Activated naive CD4-positive, alpha-beta T cell (primary cell): ENCODE data around the gene MUC7.
"Not testable (repeated sequence)": the region's sequence is repeated elsewhere in the genome, so short reads cannot be mapped to it uniquely, and the experiment has no call there.

Experiments used
- DNase-seq, 4 experiments: peaks; one replicate each; lab custom pipeline; 2025; lab: John Stamatoyannopoulos, UW

Gene MUC7

GRCh38 chr4:70471897-70472296 lies at the start of gene MUC7:
MUC7 (plus strand) TSS chr4:70472197; CDS start chr4:70474022, 1,825 bp downstream.
- DNase-seq, result no peak

GRCh38 chr4:70425306-70425705 lies 46.7 kb upstream of the MUC7 start:
- no peak for DNase-seq

DNA sequence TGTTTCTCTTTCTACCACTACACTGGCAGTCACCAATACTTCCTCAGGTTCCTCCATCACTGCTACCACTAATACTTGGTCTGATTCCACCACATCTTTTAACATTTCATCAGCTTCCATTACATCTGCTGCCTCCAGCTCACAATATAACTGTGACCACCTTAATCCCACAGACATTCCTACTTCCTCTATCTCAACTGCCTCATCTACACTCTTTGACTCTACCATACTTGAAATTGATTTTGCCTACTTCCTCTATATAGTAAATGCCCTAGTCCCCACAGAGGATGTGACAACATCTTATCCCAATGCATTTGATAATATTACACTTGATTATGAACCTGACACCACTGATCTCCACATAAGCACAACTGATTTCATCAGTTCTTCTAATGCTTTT lies 45.2 kb upstream of the MUC7 start:
- no peak for DNase-seq

- no peak for DNase-seq
These were observed 34.8 kb upstream of the MUC7 start for GRCh38 chr4:70437197-70437596.

GRCh38 chr4:70442474-70442873 lies 29.5 kb upstream of the MUC7 start:
- DNase-seq, result no peak

DNA sequence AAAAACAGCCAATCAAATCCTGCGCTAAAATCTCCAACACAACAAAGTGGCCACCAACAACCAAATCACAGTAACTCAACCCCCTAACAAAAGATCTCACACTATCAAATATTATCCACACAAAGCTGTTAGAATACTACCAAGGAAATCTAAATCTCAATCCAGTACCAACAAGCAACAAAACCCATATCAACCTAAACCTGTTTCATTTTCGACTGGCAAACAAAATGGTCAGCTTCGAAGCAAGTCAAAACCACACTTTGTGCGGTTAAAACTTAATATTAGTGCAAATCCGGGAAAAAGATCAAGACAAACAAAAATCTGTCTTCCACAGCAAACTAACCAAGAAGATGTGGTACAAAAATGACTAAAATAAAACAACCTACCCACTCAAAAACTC lies 28.7 kb upstream of the MUC7 start:
- no peak for DNase-seq

- DNase-seq, result no peak
These were observed 22.8 kb upstream of the MUC7 start for GRCh38 chr4:70449220-70449619.

DNA sequence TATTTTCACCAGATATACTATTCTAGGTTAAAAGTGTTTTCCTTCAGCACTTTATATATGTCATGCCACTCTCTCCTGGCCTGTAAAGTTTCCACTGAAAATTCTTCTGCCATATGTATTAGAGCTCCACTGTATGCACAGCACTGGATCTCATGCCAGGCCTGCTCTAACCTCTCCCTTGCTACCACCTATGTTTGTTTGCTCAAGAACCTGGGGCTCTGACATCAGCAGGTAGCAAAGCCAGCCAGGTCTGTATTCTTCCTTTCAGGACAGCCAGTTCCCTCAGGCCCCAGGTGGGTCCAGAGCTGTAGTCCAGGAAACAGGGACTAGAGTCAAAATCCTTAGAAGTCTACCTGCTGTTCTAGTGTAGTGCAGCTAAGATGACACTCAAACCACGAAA lies 19.1 kb upstream of the MUC7 start:
- DNase-seq, result no peak

- DNase-seq, result no peak
These were observed 8.7 kb upstream of the MUC7 start for GRCh38 chr4:70463335-70463734.

GRCh38 chr4:70473679-70474078 lies 1.7 kb downstream of the MUC7 start:
- no peak for DNase-seq

DNA sequence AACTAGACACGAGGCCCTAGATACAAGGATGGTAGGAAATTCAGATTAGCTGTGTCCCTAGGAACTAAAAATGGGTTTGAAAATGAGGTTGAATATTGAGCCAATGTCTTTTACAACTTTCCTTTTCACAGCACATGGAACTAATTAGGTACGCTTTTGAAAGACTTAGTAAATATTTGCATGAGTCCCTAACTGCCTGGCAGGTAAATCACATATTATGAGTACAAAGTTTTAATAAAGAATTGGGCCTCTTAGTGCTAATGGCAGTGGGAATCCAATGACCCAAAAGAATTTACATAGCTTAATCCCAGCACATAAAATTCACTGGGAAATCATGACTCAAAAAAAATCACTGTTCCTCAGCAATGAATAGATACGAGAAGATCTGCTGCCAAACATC lies 16.8 kb downstream of the MUC7 start:
- no peak for DNase-seq

- no peak for DNase-seq
These were observed 24.2 kb downstream of the MUC7 start for GRCh38 chr4:70496231-70496630.

DNA sequence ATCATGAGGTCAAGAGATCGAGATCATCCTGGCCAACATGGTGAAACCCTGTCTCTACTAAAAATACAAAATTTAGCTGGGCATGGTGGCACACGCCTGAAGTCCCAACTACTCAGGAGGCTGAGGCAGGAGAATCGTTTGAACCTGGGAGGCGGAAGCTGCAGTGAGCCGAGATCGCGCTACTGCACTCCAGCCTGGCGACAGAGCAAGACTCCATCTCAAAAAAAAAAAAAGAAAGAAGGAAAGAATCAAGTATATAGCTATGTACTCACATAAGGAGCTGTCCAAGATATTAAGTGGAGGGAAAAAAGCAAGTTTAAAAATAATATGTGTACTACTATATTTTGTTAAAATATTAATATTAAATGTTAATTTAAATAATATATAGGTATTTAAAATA lies 29.8 kb downstream of the MUC7 start:
- not testable (repeated sequence) for DNase-seq

GRCh38 chr4:70504733-70505132 lies 32.7 kb downstream of the MUC7 start:
- DNase-seq, result no peak

DNA sequence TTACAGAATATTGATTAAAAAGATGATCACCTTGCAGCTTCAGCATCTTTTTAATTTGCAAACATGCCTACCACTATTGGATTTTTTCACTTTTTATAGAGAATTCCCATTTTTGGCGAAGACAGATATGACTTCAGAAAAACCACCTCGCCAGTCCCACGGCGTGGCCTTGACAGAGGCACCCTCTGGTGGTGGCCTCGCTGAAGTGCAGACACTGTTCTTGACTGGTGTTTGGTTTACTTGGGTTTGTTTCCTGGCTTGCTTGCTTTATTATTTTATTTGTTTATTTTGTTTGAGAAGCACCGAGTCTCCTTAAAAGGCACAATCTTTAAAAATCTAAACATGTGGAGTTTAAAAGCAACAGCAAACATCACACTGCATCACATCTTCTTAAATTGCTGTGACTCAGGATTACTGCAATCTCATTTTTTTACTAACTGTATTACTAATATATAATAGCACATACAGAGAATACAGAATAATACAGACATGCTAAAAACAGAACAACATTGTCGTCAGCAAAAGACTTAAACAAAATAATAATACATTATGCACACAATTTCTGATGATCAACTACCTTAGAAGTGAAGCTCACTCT lies 33.3 kb downstream of the MUC7 start:
- peak; percentile 14 to 40 (median 26) for DNase-seq

DNA sequence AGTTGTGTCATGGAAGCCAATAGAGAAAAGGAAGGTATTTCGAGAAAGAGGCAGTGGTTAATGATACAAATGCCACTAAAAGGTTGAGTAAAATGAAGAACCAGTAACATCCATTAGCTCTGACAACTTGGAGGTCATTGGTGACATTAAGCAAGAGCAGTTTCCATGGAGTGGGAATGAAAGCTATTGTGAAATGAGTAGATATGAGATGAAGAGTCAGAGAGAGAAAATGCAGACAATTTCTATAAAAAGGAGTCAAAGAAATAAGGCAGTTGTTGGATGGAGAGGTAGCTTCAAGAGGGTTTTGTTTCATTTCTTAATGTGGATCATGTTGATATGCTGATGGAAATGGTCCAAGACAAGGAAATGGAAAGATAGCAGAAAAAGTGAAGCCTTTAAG lies 36.8 kb downstream of the MUC7 start:
- DNase-seq, result no peak

GRCh38 chr4:70511365-70511764 lies 39.4 kb downstream of the MUC7 start:
- no peak for DNase-seq

DNA sequence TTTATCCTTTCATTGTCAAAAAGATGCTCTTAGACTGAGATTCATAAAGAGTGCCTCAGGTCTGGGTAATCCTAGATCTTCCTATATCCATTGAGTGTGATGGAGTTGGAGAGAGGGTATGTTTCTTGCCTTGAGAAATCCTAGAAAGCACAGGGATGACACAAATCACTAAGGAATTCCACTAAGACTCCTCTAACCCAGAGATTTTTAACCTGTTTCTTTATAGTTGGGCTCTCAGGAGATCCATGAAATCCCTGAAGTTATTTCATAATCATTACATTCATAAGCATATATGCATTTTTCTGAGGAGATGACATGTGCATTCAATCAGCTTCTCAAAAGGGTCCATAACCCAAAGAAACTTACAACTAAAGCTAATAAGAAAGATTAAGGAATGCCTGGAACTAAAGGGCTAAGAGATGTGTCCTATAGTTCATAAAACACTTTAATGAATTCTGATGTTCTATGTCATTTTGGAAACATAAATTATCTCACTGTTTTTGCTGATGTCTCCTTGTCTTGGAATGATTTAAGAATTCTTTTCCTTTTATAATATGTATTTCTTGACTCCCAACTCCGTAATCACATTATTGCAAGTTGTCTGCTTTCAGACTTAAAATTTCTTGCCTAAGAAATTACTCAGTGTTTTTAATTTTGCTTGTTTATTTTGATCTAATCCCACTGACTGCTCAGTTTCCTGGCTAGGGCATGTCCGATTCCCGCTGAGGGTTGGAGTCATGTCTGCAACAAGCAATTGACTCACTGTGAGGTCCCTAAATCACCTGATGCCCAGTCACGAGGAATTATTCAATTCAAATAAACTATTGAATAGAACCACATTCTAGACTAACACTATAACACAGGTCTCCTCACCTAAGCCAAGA lies 43.6 kb downstream of the MUC7 start:
- DNase-seq, result no peak

GRCh38 chr4:70518269-70518668 lies 46.3 kb downstream of the MUC7 start, which contains the start of gene AMTN:
AMTN (plus strand) TSS chr4:70518569; CDS start chr4:70518778, 209 bp downstream.
- no peak for DNase-seq

- DNase-seq, result no peak
These were observed 46.7 kb downstream of the MUC7 start for GRCh38 chr4:70518716-70519115.

GRCh38 chr4:70522626-70523025 lies 50.6 kb downstream of the MUC7 start:
- DNase-seq, result no peak

GRCh38 chr4:70530997-70531396 lies 59.0 kb downstream of the MUC7 start:
- no peak for DNase-seq

- DNase-seq, result no peak
These were observed 60.0 kb downstream of the MUC7 start for GRCh38 chr4:70531981-70532380.
